GM19043 (cell line): Measurements from ENCODE around the gene SPCS2.

Source experiments
- ATAC-seq: cut with Tn5 transposase; IDR thresholded peaks from one replicate; pipeline ENCODE4 v1.9.1; 2021; ENCODE audit warnings: low read depth; ENCODE audit not compliant: unreplicated experiment

The SPCS2 gene

DNA sequence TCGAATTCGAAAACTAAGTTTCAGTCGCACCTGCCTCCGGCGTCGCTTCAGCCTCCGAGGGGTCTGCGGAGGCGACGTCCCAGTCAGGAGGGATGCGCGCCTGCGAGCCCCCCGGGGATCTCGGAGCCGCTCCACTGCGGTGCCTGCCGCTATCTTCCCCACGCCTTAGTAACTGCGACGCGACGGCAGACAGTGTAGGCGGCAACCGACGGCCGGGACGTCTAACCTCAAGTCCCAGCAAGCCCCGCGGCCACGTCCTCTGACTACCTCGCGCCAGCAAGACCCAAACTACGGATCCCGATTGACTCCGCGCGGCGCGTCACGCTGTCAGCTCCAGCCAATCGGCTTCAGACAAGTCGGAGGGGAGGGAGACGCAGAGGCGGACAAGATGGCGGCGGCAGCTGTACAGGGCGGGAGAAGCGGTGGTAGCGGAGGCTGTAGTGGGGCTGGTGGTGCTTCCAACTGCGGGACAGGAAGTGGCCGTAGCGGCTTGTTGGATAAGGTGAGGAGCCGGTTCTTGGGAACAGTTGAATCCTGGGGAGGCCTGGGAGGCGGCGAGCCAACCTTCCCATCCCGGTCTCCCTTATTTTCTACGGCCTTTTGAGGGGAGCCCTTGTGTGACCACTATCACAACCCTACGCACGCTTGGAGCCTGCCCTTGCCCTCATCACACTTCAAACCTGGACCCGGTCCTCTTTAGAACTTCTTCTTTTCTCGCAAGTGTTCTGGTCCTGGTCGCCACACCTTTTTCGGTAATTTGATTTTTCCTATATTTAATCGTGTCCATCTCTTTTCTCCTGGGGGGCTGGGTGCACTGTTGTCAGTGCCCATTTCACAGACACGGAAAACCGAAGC is at the start of gene SPCS2, which contains the start of gene XRRA1:
Gene SPCS2 (plus strand): TSS at position 369 of the 855 bp plus-strand sequence. CDS start 20 bp downstream, at position 389.
Gene XRRA1 (minus strand): TSS at position 194 of the 855 bp plus-strand sequence. CDS start 8,213 bp downstream, outside the sequence.
- peak; percentile 87 for ATAC-seq

DNA sequence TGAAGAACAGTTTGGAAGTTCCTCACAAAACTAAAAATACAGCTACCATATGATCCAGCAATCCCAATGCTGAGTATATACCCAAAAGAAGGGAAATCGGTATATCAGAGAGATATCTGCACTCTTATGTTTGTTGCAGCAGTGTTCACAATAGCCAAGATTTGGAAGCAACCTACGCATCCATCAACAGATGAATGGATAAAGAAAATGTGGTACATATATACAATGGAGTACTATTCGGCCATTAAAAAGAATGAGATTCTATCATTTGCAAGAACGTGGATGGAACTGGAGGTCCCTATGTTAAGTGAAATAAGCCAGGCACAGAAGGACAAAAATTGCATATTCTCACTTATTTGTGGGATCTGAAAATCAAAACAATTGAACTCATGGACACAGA is 46.7 kb upstream of the SPCS2 start:
- no peak for ATAC-seq

DNA sequence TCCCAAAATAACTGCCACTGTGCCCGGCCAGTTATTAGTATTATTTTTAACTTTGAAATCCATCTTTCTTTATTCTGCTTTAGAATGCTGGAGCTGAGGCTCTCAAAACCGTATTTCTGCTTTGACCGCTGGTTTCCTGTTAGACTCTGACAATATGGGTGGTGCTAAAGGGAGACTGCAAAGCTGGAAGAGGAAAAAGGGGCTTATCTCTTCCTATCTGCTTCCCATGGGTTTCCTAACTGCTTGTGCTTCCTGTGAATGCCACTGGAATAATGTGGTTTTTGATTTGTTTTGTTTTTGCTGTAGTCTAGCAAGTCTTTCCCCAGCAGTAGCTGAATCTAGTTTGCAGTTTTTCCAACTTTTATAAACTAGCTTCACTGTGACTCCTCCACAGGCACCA is 43.7 kb upstream of the SPCS2 start:
- no peak for ATAC-seq

DNA sequence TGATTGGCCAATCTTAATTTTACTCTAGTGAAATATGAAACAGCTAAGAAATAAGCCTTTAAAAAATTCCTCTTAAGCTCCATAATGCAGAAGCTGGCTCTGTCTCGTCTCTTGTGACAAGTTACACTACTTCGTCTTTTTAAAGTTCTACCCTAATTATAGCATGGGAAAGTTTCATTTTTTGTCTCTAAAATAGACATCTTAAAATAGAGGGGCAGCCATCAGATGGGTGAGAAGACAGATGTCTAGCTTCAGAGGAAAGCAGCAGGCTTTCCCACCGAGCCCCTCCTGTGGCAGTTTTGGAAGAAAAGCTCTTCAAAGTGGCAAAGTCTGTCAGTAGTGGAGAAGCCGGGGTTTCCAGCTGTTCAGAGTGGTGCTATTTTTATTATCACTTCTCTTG is 39.7 kb upstream of the SPCS2 start:
- ATAC-seq: no peak

DNA sequence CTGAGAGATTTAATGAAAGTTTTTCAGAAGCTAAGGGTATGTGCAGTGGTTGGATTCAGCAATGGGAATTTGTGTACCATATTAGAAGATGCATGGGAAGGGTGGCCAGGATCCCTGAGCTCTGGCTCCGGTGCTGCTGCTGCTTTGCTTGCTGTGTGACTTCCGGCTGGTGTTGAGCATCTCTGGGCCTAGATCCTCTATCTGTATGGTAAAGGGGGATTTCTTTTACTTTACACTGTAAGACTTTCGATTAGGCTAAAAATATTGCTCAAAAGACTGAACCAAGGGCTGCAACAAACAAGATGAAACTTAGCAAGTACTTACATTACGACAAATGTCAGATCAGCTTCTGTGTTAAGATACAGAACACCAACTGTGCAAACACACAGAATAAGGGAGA is 39.3 kb upstream of the SPCS2 start:
- no peak for ATAC-seq

DNA sequence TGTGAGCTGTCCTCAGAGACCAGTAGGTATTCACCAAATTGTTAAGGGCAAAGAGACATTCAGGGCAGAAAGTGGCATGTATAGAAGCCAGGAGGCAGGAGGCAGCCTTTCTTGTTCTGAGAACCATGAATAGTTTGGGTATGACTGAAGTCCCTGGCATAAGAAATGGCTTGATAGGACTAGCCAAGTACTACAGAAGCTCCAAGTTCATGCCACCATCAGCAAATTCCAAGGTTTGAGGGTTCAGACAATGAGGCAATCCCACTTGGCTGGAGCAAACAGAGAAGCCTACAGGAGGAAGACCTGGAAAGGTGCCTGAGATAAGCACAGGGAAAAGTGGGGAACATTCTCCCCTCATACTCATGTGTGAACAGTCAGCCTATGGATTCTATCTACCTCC is 25.9 kb upstream of the SPCS2 start:
- no peak for ATAC-seq

DNA sequence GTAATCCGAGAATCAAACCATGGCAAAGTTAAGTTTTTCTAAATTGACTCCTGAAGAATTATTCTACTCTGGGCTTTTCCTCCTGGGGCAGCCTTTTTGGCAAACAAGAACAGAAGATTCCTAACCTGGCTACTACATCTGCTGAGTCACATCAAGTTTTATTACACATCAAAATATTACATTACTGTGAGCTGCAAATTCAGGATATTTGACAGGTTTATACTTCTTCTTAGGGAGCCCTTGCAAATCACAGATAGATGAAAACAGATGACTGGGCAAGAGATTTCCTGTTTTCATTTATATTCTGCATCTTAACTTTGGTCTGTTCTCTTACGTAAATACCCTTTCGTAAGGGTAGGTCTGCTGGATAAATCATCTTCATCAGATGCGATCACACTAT is 23.8 kb upstream of the SPCS2 start:
- ATAC-seq: no peak

DNA sequence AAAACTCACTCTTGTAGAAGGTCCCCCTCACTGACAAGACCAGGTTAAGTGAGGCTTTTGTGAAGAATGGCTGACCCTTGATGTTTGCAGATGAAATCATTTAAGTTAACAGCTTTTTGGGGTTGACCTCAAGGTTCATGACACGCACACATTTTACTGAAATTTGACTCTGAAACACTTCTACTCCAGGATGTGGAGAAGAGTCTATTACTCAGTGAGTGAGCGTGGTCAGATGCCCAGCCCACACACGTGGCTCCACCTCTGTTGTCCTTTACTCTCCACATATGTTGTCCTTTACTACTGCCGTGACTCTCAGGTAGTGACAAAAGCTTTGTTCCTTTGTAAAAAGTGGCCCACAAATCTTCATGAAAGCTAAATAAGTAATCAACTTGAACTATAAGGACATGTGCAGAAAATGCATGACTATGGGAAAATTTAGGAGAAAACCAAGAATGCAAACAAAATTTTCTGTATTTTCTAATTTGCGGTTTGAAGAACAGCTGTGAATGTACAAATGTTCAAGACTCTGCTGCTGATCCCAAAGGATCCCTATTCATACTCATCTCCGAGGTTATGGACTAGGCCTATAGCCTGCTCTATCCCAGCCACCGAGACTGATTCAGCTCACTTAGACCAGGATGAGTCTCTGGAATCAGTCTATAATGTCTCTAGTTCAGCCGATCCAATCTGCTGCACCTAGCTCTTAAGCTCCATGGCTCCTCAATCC is 22.6 kb upstream of the SPCS2 start:
- no peak for ATAC-seq

DNA sequence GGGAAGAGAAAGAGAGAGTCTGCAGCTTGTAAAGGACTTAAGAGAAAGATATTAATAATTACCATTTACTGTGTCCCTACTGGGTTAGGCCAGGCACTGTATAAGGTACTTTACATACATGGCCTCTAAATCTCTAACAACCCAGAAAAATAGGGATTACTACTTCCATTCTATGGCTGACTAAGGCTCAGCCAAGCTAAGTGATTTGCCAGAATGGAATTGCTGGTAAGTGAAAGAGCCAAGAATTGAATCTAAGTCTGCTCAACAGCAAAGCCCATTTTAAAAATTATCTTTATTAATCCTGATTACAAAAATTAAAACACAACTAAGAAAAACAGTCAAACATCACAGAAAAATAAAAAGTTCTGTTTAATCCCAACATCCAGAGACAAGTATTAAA is 21.6 kb upstream of the SPCS2 start:
- ATAC-seq: no peak

DNA sequence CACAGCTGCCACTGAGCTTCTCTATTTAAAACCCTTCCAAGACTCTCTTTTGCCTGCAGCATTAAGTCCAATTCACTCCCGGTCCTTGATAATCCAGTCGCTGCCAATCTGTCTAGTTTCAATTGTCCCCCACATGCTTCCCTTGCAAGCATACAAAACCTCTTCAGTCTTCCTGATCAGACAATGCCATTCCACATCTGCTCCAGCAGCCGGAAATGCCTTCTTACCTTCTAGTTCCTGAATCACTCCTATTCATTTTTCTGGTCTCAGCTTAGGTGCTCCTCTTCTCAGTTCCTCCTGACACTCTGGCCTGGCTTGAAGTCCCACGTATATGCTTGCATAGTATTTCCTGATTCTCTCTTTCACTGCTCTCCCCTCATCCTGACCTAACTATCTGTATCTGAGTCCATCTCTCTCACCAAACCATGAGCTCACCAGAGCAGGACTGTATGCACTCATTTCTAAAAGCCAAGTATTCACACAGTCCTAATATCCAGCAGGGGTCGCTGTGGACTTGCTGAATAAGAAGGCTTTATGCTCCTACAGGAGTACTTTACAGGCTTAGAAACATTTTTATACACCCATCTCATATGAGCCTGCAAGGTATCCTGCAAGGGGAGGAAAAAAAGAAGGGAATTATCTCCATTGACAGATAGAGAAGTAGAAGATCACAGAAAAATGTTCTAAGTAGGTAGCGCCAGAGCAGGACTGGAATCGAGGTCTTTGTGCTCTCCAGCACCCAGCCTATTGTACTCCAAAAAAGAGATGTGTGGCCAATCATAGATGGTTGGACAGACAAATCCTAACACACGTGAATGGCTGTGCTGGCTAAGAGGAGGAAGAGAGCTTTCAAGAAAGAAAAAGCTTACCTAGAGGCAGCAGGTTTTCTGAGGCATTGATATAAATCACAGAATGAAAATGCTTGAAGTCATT is 19.4 kb upstream of the SPCS2 start:
- ATAC-seq: no peak

DNA sequence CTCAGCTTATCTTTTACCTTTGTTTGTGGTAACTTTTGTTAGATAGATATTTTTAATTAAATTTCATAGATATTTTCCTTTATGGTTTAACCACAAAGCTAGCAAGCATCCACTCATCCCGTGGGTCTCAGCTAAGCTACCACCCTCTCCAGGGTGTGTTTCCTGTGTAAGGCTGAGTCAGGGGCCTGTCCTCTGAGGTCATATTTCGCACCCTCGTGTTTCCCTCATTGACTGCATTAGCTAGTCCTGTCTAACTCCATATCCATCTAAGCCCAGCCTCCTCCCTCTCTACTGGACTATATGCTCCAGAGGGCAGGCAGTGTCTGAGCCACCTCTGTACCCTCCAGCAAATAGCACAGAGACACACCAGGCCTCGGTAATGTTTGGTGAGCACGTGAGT is 16.9 kb upstream of the SPCS2 start:
- no peak for ATAC-seq

DNA sequence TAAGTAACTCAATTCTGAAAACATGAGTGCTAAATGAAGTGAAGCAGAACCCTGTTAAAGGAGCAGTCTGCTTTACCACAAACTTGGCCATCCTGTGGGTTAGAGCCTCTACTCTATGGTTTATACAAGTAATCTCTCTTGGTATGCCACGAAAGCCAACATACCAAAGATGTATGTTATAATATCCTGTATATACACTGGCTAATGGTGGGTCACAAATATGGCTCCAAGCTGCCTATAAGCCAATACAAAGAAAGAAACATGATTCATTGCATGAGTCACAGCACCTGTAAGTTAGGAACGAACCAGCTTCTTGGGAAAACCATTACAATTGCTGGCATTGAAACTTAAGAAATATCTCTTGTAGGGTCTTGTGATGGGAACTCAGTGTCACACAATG is 16.3 kb upstream of the SPCS2 start:
- no peak for ATAC-seq

DNA sequence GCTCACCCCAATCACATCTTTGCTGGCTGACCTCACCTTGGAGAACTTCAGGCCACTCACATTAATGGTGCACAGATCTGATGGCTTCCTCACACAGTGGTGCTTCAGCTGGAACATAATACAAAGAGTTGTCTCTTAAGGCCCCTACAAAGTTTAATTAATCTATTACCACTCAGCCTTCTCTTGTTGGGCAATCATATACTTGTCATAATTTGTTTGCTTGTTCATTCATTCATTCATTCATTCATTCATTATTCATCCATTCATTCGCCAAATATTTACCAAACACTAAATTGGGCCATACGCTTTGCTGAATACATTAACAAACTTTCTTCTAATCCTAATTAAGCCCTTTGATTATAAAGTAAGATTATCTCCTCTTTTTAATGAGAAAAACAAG is 15.3 kb upstream of the SPCS2 start:
- ATAC-seq: no peak

DNA sequence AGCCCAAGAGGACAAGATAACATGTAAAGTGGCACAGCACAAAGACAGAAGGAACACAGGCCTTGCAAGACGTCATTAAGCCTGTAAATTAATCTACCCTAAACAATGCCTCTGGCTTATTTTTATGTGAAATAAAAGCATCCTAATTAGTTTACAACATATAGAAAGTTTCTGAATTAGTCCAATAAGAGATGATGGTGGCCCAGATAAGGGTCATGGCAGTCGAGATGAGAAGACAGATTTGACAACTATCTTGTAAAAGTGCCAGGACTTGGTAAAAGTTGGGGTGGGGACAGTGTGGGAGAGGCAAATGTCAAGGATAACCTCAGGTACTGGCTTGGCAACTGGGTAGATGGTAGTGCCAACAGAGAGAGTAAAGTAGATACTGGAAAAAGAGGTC is 13.8 kb upstream of the SPCS2 start:
- no peak for ATAC-seq

DNA sequence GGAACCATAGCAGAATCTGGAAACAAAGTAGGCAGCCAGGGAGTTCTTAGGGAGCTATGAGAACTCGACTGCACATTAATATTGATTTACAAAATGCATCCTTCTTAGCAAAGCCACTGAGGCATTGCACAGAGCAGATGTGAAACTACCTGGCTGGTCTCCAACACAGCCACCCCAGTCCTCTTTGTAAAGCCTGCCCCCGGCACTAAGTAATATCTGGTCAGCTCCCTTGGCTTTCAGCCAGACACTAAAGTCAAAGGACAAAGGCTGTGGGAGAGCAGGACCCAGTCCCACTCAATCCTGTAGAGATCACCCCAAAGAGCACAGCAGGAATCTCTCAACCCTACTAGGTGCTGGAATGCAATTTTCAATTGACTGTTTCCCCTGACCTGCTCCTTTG is 13.0 kb upstream of the SPCS2 start:
- no peak for ATAC-seq

DNA sequence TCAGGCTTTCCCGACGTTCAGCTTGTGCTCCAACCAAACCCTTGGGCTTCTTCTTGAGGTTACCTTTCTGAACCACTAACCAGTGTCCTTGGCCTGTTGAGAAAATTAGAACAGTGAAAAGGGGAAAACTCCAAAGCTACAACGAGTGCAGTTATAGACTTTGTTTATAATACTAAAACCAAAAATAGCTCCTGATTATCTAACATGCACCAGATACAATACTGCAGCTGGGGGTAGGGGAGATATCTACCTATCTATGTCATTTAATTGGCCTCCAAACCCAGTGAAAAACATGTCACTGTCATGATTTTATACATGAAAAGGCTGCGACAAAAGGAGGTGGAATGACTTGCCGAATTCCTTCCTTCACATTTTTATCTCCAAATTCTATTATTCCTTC is 12.1 kb upstream of the SPCS2 start:
- no peak for ATAC-seq

DNA sequence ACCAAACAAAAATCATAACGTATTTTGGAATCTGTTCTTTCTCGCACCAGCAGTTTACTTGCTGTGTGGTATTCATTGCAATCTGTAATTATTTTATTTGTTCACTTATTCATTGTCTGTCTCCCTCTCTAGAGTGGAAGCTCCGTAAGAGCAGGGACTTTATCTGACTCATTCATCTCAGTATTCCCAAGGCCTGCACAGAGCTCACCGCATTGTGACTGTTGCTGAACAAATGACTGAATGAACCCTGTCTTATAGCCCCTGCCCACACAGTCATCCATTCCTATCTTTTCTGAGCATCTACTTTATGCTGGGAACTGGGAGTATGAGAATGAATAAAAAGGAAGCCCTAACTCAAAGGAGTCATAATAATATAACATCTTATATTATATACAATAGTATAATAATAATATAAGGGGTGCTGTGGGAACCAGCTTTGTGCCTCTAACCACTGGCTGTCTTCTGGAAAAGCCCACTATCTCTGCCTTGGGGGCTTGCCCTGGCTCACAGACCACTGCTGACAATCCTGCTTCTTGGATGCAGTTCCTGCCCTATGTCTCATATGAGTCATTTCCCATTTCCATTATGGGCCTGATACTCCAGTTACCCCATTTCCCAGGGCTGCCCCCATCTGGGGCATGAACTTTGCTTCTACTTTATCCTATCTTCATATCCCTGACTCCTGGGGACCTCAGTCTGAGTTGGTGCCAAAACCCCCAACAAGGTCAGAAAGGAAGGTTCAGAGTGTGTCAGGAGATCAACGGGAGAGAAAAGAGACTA is 11.2 kb upstream of the SPCS2 start:
- no peak for ATAC-seq

DNA sequence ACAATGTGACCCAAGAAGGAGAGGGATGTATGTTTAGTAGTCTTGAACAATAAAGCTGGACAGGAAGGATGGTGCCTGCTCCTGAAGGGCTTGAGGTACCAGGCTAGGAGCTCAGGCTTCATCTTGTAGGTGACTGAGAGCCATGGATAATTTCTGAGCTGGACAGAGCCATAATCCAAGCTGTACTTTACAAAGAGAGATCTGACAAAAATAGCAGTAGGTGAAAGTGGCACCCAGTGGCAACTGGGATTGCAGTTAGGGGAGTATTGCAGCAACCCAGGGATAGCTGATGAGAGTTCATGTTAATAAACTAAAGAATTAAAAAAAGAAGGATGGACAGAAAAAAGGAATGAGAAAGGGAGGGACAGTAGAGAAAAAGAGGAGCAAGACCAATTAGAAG is 7.6 kb upstream of the SPCS2 start:
- no peak for ATAC-seq

DNA sequence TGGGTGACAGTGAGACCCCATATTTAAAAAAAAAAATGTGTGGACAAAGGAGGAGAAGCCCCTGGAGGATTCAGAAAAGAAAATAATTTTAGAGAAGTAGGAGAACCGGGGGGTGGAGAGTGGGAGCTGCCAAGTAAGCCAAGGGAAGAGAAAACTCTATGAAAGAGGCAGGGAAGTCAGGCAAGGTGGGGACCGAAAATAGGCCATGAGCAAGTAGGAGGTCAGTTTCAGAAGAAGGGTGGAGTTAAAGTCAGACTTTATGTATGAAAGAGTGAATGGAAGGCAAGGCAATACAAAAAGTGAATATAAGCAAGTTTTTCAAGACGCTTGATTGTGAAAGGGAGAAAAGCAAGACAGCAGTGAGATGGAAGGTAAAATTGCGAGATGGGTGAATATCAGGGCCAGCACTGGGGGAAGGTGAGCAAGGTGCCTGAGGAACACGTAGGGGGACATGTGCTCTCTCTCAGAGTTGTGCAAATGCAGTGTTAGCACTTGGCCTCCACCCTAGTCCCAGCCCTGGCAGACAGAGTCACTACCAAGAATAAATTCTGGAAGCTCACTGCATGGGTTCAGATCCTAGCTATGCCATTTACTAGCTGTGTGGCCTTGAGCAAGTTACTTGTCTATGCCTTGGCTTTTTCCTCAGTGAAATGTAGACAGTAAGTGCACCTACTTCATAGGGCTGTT is 6.8 kb upstream of the SPCS2 start:
- no peak for ATAC-seq

DNA sequence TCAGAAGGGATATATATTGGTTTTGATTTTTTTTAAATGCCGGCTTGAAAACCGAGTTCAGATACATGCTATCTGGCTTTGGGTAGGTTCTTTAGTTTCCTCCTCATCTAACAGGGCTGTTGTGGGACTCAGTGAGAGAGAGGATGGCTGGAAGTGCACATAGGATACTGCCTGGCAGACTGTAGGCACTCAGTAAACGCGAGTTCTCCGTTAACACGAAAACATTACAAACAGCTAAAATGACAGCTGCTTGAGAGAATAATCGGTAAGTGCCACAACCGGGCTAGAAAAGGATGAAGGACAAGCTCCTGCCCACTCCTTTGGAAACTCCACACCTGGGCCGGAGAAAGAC is 544 bp upstream of the SPCS2 start:
- peak; percentile 13 for ATAC-seq
